HG03039 (cell line): ENCODE results near the gene SPATA7.
"Not testable (repeated sequence)": the region's sequence is repeated elsewhere in the genome, so short reads cannot be mapped to it uniquely, and the experiment has no call there.

Experiments used
- ATAC-seq: cut with Tn5 transposase; IDR thresholded peaks from one replicate; pipeline ENCODE4 v1.9.1; 2021; ENCODE audit warnings: mild to moderate bottlenecking, moderate library complexity; ENCODE audit not compliant: unreplicated experiment

SPATA7 gene, protein sequence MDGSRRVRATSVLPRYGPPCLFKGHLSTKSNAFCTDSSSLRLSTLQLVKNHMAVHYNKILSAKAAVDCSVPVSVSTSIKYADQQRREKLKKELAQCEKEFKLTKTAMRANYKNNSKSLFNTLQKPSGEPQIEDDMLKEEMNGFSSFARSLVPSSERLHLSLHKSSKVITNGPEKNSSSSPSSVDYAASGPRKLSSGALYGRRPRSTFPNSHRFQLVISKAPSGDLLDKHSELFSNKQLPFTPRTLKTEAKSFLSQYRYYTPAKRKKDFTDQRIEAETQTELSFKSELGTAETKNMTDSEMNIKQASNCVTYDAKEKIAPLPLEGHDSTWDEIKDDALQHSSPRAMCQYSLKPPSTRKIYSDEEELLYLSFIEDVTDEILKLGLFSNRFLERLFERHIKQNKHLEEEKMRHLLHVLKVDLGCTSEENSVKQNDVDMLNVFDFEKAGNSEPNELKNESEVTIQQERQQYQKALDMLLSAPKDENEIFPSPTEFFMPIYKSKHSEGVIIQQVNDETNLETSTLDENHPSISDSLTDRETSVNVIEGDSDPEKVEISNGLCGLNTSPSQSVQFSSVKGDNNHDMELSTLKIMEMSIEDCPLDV

DNA sequence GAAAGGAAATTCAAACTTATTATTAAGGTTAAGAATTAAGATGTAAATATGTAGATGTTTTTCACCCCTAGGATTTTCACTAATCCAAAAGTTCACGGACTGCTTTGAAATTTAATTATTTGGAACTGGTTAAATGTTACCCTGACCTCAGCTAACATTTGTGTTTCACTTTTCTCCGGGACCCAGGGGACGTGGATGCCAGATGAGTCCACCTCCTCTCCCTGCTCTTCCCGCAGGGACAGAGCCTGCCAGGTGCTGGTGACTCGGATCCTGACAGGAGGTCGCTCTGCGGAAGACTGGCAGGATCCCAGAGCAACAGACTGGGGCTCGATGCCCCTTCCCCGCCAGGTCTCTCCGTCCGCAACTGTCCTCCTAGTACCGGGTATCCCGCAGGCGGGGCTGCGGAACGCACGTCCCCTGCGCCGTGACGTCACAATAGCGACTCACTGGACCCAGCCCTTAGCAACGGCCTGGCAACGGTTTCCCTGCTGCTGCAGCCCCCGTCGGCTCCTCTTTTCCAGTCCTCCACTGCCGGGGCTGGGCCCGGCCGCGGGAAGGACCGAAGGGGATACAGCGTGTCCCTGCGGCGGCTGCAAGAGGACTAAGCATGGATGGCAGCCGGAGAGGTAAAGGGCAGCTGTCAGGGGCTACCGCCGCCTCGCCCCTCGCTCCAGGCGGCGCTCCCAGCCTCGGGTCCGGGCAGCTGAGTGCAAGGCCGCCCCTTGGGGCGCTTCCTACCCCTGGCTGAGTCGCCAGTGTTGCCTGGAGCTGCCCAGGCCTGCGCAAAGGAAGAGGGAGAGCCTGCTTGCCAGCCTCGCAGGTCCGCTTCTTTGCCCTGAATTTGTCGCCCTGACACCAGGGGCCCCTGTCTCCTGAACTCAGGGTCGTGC, at the start of gene SPATA7:
TSS of gene SPATA7 (plus strand) at position 446 of the 890 bp plus-strand sequence. CDS start at position 608, 162 bp downstream.
- ATAC-seq, result peak; percentile 99

DNA sequence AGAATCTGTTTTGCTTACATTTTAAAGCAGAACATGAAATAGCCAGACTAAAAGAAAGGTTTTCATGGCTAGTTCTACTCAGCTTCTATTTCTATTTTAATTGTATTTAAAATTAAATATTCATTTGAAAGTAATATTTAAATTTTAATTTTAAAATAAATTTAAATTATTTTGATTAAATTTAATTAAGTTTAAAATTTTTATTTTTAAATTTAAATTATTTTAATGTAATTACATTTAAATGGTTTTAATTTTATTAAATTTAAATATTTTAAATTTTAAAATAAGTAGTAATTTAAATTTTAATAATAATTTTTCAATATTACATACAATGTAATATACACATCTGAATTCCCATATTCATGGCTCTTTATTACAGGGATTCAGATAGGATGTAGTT, 45.1 kb upstream of the SPATA7 start:
- no peak for ATAC-seq

DNA sequence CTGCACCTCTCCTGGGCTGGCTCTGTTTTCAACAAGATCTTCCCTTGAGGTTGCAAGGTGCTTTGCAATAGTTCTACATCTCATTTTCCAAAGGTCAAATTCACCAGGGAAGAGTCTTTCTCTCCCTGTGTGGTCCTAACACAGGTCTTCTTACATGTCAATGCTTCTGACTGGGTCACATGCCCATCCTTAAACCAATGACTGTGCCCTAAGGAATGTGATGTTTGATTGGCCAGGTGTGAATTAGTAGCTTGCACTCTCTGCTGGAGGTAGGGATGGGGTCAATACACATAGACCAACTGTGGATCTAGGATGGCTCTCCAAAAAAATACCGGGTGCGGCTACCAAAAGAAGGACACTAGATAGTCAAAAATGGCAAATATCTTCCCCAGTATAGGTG, 42.5 kb upstream of the SPATA7 start:
- ATAC-seq, result no peak

DNA sequence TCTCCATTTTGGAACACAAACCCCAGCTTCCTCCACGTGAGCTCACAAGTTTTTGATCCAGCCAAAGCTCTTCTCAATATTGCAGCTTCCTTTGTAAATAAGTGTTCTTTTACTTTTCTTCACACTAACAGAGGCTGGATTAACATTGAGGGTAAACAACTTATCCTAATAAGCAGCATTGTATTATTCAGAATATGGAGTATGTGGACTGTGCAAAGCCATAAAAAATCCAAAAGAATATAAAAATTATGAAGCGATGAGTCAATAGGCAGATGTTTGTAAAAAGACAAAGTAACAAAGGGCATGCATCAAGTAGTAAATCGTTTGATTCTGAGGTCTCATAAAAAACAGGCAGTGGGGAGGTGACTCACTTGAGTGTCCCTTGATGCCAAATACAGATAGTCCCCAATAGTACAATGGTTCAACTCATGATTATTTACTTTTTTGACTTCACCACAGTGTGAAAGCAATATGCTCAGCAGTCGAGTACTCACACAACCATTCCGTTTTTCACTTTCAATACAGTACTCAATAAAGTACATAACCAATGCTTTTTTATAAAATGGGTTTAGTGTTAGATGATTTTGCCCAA, 39.3 kb upstream of the SPATA7 start:
- ATAC-seq, result no peak

DNA sequence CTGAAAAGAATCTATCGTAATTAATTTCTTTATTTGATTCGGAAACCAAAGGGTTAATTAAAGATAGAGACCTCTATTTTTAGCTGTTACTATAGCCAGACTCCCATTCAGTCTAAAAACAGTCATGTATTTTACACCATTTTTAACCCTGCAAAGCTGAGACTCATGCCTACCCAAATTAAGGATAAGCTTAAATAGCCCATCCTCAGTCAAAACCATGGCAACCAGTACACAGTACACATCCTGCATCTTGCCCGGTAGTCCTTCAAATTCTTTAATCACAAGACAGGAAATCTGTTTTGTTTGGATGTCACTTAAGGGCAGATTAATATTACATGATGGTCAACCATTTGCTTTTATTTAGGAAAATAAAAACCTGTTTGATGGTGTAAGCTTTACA, 36.9 kb upstream of the SPATA7 start:
- ATAC-seq, result no peak

DNA sequence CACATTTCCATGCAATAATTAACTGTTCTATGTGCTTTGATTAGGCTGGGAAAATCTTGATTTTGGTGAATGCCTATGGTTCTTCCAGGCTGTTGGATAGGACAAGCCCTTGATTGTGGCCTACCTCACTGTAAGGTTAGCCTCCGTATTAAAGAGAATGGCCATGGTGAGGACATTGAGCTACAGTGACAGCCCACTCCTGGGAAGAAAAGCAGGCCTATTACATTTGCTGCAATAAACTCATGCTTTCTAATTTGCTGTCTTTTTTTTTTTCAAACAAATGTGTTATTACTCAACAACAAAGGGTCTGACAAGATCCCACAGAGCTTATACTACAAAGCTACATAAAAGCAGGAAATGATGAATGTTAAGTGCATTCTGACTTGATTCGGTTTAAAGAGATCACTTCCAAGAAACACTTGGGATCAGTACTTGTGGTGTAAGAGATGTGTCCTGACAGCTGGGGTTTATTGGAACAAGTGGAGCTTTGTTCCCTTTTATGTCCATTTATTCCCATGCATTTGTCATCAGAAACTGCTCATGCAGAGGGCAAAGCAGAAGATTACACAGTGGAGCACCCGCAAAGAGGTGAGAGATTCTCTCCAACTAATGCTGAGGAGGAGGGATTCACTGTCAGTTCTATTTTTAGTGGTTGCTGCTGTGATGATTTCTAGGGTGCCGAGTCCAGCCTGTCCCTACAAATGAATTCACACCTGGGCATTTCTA, 33.3 kb upstream of the SPATA7 start:
- no peak for ATAC-seq

DNA sequence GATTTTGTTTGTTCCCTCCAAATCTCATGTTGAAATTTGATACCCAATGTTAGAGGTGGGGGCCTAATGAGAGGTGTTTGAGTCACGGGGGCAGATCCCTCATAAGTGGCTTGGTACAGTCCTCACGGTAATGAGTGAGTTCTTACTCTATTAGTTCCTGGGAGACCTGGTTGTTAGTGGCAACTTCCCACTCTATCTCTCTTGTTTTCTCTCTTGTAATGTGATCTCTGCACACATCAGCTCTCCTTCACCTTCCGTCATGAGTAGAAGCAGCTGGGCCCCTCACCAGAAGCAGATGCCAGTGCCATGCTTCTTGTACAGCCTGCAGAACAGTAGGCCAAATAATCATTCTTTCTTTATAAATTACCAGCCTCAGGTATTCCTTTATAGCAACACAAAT, 32.8 kb upstream of the SPATA7 start:
- no peak for ATAC-seq

DNA sequence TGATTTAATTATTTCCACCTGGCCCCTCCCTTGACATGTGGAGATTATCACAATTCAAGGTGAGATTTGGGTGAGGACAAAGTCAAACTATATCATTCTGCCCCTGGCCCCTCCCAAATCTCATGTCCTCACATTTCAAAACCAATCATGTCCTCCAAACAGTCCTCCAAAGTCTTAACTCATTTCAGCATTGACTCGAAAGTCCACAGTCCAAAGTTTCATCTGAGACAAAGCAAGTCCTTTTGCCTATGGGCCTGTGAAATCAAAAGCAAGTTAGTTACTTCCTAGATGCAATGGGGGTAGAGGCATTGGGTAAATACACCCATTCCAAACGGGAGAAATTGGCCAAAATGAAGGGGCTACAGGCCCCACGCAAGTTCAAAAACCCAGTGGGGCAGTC, 31.1 kb upstream of the SPATA7 start:
- no peak for ATAC-seq

DNA sequence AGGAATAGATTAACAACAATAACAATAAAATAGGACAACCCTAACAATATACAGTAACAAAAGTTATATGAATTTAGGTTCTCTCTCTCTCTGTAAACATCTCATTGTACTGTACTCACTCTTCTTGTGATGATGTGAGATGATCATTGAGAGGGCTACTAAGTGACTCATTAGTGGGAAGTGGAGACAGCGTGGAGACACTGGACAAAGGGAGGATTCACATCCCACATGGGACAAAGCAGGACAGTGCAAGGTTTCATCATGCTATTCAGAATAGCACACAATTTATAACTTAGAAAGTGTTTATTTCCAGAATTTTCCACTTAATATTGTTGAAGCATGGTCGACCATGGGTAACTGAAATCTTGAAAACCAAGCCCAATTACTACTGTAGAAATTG, 26.0 kb upstream of the SPATA7 start:
- no peak for ATAC-seq

DNA sequence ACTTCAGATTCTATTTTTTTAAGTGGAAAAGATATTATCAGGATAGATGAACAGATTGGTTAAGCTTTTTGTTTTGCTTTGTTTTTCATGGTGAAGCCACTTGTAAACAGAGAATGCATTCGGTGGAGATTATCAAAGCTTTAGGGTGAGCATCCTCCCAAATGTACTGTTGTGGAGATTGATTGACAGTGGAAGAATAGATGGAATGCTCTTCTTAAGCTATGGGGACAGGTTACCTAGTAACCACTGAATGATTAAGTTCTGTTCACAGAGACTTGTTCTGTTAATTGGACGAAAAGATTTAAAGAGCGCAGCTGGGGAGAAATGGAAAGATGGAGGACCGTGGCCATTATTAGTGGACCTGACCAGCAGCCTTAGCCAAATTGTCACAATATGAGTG, 21.8 kb upstream of the SPATA7 start:
- no peak for ATAC-seq

DNA sequence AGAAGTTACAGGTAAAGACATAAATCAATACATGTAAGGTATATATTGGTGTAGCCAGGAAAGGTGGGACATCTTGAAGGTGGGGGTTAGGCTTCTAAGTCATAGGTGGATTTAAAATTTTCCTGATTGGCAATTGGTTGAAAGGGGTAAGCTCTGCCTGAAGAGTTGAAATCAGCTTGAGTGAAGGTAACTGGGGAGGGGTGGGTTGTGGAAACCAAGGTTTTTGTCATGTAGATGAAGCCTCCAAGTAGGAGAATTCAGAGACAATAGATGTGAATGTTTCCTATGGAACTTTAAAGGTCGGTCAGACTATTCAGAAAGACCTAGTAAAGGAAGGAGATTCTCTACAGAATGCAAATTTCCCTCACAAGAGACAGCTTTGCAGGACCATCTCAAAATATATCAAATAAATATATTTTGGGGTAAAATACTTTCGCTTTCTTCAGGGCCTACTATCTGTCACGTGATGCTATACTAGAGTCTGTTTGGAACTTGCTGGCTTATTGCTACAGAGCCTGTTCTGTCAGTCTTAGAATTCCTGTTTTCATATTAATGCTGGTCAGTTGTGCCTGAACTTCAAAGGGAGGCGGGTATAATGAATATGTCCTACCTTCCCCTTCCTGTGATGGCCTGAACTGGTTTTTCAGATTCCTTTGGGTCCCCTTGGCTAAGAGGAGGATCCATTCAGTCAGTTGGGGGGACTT, 20.6 kb upstream of the SPATA7 start:
- no peak for ATAC-seq

DNA sequence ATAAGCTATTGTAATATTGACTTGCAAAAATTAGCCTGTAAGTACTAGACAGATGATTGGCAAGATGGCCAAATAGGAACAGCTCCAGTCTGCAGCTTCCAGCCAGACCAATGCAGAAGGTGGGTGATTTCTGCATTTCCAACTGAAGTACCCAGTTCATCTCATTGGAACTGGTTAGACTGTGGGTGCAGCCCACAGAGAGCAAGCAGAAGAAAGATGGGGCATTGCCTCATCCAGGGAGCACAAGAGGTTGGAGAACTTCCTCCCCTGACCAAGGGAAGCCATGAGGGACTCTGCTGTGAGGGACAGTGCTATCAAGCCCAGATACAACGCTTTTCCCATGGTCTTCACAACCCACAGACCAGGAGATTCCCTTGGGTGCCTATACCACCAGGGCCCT, 16.0 kb upstream of the SPATA7 start:
- no peak for ATAC-seq

DNA sequence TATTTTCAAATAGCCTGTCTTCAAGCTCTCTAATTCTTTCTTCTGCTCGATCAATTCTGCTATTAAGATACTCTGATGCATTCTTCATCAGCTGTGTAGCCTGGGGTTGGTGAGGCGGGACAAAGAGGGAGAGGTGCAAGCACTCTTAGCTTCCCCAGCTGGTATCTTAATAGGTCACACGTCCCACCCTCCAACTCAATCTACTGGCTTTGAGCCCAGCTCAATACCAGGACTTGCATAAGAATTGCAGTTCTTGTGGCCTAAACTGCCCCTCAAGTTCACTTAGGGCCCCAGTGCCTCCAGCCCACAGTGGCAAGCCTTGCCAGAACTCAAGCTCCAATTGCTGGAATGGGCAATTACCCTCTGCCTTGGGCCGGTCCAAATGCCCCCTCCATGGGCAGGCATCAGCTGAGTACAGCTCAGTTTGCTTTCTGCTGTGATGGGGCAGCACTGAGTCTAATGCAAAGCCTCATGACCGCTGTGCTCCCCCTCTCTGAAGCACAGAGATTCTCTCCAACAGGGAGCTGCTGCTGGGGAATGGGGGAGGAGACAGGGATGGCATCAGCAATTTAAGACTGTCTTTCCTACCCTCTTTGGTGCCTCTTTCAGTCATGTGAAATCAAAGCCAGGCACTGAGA, 5.6 kb upstream of the SPATA7 start:
- ATAC-seq, result no peak

DNA sequence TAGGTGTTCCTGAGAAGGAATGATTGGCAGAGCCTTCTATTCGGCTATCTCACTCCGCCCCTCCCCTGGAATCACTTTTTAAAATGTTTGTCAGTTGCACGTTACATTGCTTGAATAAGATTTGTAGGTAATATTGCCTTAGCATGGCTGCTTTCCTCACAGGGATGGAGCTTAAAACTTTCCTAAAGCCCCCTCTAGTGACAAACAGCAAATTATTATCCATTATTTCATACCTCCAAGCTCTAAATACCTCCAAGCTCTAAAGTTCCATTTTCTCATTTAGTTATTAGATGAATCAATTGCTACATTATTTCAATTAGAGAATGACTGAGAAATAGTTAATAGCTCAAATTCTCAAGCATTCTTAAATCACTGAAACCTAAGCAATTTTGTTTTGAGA, 5.1 kb upstream of the SPATA7 start:
- no peak for ATAC-seq

DNA sequence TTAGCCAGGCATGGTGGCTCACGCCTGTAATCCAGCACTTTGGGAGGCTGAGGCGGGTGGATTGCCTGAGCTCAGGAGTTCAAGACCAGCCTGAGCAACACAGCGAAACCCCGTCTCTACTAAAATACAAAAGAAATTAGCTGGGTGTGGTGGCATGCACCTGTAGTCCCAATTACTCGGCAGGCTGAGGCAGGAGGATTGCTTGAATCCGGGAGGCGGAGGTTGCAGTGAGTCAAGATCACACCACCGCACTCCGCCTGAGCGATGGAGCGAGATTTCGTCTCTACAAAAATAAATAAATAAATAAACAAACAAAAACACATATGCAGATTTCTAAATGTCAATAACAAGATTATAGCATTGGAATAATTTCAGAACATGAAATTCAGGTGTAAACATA, 3.8 kb upstream of the SPATA7 start:
- ATAC-seq, result not testable (repeated sequence)

DNA sequence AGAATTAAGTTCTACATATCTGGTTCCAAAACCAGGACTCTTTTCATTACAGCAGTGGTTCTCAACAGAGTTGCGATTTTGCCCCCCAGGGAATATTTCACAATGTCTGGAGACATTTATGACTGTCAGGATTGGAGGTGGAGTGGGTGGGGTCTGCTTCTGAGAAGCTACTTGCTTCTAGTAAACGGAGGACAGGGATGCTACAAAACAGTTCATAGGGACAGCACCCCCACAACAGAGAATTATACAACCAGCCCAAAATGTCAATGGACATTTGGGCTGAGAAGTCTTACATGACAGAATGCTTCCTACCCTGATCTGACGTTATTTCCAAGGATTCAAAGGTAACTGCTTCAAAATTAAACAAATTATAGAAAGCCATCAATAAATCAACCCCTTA, 739 bp upstream of the SPATA7 start:
- ATAC-seq, result no peak

DNA sequence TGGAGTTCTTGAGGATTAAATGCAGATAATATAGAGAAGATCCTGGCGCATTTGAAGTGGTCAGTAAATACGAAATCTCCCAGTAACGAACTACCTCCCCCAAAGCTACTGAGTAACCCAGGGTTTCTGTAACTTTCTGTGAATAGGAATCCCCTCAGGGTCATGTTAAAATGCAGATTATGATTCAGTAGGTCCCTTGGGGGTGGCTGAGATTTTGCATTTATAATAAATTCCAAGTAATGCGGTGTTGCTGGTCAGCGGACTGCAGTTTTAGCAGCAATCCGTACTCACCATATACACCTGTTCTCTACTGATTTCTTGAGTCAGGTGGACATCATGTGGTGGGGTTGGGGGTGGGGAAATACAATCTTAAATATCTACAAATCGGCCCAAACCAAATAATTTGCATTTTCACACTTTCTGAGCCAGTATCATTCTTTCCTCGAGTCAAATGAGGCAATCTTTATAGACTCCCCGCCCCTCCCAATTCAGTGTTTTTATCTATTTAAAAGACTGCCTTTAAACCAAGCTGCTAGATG, 868 bp downstream of the SPATA7 start:
- no peak for ATAC-seq

DNA sequence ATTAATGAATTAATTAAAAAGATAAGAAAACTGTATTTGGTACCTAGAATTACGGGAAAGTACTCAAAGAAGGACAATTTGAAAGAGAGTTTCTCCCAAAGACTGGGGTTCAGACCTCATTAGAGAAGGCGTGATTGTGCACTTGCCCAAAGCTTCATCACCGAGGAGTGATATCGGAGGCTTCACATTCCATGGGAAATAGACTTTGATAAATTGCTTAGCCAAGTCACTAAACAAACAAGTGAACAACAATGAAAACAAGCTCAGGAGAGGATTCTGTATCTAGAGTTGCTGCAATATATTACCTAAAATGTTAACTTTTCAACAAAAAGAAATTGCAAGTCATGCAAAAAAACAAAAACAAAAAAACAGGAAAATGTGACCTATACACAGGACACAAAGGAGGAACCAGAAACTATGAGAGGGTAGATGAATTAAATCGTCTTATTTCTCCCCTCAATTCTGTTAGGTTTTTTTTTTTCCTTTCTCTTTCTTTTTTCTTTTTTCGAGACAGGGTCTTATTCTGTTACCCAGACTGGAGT, 3.4 kb downstream of the SPATA7 start:
- no peak for ATAC-seq

DNA sequence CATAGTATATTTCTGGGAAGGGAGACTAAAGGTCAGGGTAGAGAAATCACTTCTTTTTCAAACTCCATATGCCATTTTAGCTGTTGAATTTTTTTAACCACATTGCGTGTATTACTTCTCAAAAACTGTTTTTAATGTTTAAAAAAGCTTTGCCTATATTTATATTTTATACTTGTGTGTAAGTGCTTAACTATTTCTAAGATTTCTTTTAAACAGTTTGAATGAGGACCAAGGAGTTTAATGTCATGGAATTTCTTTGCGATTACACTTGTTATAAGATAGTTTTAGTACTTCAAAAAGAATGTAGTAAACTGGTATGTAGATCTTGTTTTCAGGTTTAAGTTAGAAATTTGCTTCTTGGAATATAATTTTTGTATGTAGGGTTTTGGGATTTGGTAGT, 7.2 kb downstream of the SPATA7 start:
- no peak for ATAC-seq
